DMS 273 treated with DMSO at 0.1 percent for 48 hours (cell line): Measurements from ENCODE around the gene SPAG16.
"Not testable (repeated sequence)": the region's sequence is repeated elsewhere in the genome, so short reads cannot be mapped to it uniquely, and the experiment has no call there.

Experiments
- DNase-seq: peaks from one replicate; lab custom pipeline; 2025; lab: John Stamatoyannopoulos, UW

SPAG16 gene

DNA sequence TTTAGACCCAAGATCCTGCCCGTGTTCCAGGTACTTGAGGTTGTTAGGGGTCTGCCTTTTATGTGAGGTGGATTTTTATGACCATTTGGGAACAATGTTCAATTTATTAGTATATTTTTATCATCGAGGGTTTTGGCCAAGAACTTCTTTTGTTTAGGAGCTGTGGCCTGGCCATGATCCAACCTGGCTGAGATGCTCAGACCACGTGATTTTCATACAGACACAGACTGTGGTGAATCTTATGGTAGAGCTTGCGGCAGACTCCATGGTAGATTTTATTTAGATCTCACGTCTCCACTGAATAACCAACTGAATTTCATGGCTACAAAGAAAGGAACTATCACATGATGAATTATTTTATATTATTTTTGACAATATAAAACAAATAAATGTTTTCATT is 721.1 kb downstream of the SPAG16 start:
- DNase-seq = no peak

DNA sequence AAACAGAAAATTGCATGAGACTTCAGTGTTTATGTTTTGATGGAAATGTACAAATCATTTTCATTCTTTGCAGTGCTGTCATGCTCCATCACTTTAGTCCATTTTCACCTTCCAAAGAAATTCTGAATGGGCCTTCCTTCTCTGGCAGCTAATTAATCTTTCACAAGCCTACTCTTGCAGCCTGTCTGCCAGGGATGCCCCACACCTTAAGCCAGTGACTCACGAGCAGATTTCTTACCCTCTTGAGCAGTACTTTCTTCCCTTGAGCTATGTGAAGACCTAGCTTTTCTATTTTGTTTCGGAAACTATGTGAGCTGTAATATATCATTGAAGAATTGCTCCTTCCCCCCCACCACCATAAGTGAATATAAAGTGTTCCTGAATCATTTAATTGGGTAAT is 722.3 kb downstream of the SPAG16 start:
- no peak for DNase-seq

DNA sequence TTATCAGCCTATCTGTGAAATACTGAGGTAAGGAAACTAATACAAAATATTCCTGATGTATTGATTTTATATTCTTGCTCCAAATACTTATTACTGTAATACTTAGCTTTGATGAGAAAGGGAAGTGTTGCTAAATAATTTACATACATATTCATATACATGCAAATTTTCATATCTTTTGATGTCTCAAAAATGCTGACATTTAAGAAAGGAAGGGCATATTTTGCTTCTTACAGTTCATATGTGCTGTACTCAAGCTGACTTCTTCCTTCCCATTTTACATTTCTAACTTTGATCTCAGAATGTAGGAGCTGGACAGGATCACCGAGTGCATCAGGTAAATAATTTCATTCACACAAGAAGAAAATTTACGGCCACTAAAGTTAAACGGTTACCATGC is 727.4 kb downstream of the SPAG16 start:
- no peak for DNase-seq

DNA sequence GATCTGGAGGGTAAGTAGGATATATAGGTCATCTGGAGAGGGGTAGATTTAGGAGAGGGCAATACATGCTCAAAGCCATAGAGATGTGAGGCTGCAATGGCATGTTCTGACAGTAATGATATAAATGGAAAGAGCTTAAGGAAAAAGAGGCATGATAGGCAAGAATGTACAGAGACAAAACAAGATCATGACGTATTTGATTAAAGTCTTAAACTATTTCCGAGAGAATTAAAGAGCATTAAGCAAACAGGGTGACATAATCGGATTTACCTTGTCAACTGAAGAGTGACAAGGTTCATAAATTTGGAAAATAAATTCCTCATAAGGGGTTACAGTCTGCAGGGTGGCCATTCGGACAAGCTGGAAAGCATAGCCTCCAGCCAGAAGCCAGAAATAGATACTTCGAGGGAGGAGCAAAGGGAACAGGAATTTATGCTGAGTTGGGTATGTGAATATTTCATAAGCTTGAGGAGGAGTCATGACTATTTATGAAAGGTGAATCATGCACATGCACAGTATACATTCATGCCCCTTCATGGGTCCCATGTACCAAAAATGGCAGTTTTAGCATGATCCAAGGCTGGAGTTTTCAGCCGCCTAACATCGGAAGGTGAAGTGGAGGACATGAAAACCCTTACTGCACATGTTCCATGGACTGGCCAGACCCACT is 730.4 kb downstream of the SPAG16 start:
- no peak for DNase-seq

DNA sequence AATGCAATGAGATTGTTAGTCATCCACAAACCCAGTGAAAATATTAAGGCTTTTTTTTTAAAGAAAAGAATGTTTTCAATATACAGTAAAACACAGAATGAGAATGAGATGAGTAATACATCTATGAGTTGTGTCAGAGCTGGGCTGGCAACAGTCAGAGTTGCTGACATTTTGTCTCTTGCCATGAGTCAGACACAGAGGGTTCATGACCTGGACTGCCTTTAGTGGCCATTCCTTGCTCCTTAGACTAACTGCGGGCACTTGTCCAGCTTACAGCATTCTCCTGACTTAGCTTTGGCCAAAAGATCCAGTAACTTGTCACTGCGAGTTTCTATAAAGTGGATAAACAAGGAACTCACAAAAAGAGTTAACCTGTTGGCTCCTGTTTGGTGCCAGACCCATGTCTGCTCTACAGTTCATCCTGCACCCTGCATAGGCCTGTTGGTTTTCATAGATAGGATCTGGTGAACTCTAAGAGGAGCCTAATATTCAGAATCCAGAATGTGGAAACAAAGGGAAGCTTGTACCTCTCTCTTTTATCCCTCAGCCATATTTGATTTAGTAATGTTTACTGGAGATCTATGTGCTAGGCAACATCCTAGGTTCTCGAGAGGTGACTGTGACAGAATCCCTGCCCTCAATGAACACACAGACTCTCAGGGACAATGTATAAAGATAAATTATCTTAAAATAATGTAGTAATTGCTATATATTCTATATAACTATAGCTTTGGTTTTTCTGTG is 735.1 kb downstream of the SPAG16 start:
- no peak for DNase-seq

DNA sequence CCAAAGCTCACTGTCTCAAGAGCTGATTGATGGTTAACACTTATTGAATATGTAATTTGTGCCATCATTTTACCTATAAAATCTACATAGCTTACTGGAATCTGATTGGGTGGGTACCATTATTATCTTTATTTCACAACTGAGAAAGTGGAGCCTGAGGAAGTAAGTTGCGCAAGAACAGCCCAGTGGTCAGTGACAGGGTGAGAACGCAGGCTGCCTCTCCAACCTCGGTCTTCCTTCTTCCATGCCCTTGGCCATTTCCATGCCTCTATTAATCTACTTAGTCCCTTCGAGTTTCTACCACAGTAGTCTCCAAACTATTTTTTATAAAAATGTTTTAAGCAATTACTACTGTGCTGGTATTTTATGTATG is 735.7 kb downstream of the SPAG16 start:
- DNase-seq = no peak

DNA sequence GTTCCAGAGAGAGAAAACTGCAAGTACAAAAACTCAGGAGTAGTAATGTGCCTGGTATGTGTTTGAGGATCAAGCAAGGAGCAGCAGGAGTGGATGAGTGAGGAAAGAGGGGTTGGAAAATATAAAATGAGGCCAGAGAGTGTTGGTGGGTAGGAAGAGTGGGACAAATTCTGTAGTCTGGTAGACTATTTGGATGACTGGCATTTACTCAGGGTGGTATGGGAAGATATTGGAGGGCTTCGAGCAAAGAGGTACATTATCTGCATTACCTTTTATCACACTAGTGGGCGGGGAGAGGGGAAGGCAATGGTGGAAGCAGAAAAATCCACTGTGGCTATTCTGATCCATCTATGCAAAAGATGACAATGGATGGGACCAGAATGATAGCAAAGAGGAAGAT is 744.9 kb downstream of the SPAG16 start:
- no peak for DNase-seq

DNA sequence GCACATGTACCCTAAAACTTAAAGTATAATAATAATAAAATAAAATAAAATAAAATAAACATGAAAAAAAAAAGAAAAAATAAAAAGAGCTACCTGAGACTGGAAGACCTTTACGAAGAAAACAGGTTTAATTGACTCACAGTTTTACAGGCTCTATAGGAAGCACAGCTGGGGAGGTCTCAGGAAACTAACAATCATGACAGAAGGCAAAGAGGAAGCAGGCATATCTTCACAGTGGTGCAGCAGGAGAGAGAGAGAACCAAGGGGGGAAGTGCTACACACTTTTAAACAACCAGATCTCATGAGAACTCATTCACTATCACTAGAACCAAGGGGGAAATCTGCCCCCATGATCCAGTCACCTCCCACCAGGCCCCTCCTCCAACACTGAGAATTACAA is 747.3 kb downstream of the SPAG16 start:
- DNase-seq = no peak

DNA sequence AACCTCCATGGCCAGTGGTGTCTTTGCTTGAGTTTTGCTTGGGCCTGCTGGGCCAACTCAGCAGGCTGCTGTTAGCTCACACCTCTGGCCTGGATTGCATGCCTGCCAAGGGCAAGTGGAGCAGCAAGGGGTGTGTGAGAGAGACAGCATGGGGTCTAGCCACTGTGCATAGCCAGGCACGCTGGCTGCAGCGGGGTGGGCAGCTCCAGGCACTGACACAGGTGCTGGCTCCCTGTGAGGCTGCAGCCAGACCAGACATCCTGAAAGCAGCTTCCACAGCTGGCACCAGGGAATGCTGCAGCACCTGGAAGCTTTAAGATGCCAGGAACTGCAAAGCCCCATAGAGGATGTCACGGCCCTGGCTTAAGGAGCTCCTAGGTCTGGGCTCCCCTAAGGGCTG is 750.2 kb downstream of the SPAG16 start:
- DNase-seq = no peak

DNA sequence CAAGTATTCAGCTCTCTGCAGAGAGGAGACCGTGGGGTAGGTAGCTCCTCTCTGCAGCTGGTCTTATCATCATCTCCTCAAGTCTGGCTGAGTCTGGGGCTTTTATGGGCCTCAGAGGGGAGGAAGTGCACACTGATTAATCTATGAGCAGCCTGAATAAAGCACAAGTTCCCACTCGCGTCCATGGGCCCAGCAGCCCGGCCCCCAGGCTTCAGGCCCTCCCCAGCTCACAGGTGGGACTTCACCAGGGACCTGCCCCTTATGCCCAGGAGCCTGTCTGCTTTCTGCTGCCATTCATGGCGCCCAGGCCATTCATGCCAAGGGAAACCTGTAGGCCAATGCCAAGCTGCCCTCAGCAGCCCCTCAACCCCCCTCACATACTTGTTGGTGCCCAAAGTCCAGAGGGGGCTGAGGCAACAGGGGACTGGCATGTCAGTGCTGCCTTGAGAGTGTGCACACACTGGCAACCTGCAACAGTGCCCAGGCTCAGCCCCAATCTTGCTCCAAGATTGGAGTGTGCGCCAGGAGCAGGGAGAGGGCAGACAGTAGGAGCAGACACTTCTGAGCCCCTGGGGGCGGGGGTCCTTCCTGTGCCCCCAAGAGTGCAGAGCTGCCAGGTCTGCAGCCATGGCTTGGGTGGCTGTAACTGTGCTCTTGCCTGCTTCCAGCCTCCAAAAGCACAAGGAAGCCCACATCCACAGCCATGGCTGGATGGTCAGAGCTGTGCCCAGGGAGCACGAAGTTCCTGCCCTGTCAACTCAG is 751.0 kb downstream of the SPAG16 start:
- no peak for DNase-seq

DNA sequence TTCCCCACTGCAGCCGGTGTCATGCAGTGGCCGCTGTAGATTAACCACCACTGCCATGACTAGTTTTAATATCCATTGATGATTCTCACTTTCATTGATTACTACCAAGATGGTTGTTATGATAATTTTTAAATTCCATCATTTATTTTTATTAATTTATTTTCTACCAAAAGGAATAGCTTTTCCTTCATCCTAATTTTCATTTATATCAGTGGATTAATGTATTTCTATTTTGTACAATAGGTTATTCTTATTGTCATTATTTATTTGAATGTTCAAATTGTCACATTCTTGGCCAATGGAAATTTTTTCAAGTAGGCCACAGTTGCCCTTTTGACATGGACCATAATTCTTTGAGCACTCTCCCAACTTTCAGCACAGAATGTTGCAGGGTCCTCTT is 751.7 kb downstream of the SPAG16 start:
- DNase-seq = no peak

DNA sequence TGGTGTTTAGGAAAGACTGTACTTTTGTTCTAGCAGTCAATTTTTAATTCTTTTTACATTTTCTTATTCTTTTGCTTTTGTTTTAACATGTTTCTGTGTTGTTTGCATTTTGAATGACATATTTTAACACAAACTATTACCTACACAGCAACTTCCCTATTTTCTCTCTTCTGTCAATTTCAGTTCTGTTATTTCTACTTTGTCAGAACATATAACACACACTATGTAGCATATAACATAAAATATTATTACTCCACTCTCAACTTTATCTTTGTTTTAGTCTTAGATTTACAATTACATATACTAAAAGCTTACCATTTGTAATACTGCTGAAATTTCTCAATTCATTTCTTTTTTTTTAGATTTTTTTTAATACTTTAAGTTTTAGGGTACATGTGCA is 753.9 kb downstream of the SPAG16 start:
- DNase-seq = no peak

DNA sequence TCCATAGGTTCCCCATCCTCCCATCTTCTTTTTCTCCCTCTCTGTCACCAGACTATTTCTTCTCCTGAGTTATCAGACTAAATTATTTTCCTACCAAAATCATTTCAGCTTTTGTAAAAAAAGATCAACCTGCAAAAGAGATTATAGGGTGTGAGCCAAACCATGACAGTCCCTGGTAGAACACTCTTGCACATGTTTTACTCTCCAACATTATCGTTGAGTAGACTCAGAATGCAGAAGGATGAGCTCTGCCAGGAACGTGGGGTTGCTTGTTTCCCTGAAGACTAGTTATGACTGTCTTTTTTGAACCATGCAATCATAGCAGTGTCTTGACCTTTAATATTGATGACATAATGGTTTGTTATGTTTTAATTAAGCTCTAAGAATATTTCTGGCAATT is 766.5 kb downstream of the SPAG16 start:
- DNase-seq = no peak

DNA sequence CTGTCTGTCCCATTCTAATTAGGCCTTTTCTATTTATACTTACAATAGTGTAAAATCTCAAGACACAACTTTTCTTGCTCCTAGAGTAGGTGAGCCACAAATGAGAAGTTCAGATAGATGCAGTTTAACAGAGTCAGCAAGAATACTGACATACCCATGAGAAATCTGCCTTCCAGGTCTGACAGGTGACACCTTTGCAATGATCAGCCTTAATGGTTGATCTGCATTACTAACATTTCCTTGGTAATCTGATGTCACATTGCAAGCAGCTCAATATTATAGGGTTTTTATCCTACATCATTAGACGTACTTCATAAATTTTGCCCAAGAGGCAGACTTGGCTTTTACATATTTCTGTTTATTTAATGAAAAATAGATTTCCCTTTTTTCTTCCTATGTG is 767.3 kb downstream of the SPAG16 start:
- no peak for DNase-seq

DNA sequence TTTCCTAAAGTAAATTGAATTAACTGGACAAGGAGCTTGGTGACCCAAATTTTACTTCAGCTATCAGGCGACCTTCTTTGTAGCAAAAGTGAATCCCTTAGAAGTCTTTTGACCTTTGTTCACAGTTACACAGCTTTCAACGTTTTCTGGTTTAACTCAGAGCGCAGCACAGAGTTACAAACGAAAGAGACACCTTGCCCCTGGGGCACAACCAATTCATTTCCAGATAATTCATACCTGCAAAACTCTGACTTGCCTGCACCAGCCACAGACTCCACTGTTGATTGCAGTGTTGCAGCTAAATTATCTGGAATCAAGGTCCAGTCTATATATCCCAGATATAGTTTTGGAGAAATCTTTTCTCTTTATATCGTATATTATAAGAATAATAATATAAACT is 768.0 kb downstream of the SPAG16 start:
- DNase-seq = no peak

DNA sequence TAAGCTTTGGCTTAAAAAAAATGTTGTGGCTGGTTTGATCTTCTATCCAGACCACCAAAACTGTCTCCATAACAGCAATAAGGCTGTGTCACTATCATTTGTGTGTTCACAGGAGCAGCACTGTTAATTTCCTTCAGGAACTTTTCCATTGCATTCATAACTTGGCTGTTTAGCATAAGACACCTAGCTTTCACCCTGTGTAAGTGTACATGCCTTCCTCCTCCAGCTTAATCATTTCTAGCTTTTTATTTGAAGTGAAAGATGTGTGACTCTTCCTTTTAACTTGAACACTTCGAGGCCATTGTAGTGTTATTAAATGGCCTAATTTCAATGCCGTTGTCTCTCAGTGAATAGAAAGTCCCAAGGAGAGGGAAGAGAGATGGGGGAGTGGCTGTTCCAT is 773.7 kb downstream of the SPAG16 start:
- no peak for DNase-seq

DNA sequence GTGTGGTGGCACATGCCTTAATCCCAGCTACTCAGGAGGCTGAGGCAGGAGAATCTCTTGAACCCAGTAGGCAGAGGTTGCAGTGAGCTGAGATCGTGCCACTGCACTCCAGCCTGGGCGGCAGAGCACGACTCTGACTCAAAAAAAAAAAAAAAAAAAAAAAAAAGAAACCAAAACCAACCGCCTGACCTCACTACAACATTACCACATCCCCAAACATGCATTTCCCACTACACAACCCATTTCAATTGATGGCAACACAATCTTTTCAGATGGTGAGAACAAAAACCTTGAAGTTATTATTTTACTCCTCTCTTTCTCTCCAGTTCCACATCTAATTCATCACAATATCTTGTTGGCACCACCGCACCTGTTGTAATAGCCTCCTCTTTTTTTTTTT is 778.0 kb downstream of the SPAG16 start:
- DNase-seq = not testable (repeated sequence)

DNA sequence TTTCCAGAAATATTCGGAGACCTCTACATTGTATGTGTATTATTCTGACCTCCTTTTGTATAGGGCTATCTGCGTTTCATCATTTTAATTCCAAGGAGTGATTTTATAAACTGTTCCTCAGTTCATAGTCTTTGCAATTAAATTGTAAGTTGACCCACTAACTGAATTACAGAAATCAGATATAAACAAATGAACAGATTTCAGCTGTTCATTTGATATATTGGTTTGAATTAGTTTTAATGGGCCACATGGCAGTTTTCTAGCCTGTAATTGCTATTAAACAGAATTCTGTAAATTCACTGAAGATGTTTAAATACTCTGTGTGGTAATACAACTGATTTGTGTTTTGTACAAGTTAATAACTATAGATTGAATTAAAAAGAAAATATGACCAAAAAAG is 780.2 kb downstream of the SPAG16 start:
- DNase-seq = no peak

DNA sequence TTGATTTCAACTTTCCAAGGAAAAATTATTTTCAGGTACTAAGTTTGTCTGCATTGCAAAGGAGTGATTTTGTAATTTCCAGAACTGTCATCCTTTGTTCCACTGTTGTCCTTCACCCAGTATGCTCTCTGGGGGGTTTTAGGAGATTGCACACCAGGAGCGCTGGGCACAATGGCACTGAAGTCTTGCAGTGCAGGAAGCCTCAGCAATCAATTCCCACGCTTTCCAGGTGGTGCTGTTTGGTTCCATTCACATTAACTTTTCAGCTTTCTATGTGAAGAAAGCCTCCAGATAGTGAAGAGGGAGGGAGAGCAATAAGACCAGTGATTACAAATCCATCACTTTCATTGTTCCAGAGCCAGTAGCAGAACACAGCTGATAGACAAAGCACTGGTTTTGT is 782.6 kb downstream of the SPAG16 start:
- no peak for DNase-seq

DNA sequence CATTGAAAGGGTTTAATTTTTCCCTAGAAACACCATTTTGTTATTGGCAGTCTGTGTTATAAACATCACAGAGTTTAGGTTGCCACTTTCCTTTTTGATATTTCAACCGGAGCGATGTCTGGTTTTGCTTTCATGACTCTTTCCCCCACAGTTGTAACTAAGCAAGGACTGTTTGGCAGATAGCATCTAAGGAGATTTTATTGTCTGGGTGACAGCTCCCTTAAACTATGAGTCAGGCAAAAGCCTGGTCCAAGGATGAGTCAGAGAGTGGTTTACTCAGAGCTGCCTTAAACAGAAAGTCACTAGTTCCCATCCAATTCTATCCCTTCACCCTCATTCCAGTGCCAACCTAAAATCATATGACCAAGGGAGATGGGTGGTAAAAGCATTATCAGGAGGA is 785.0 kb downstream of the SPAG16 start:
- DNase-seq = peak; percentile 40

DNA sequence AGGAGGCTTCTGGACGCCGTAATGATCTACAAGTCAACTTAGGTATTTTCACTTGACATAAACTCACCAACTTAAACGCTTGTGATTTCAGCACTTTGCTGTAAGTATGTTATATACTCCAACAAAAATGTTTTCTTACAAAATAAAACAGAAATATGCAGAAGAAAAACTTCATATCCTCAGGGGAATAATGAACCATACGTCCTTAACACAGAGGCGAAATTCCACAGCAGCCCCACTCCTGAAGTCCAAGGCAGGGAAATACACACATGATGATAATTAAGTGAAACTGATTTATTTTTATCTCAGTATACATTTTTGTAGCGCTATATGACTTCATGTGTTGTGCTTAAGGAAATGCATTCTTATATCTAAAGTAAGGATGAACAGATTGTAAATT is 791.2 kb downstream of the SPAG16 start:
- DNase-seq = no peak

DNA sequence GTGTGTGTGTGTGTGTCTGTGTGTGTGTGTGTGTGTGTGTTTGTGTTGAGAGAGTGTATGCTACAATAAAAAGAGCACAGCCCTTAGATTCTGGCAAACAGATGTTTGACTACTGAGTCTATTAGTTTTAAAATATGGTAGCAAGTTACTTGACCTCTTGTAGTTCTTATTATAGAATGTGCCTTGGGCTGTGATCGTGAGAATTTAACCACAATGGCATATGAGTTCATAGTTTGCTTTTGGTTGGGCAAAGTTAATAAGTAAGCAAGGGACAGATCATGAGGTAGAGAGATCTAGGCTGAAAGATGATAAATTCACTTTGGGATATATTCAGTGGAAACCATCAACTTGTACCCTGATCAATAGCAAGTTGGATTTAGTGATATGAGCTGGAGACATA is 792.3 kb downstream of the SPAG16 start:
- no peak for DNase-seq

DNA sequence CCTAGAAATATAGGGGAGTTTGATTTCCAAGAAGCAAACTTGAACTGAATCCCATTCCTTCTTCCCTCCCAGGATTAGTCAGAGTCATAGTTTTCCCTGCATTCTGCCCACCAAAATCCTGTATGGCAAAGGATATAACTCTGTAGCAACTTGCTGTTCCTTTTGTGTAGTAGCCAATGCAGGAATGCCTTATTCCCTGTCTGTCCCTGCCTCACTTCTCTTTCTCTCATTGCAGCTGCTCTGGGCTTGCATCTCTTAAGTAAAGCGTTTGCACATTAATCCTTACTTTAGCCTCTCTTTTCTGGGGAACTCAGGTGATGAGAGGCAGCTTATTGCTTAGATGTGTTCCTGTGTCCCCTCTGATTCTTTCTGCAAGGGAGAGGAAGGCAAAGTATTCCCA is 793.5 kb downstream of the SPAG16 start:
- DNase-seq = no peak
